Kidney epithelial cell (primary cell): Measurements from ENCODE around the gene S1PR5. TPM values are rescaled to one million over a fixed set of nuclear protein-coding genes. Genes with fewer than 3 reads are reported as not detected.

ENCODE experiments used
- DNase-seq: peaks from one replicate; pipeline ENCODE4 v3.0.0-alpha.2; 2010; ENCODE audit warnings: low read depth
- H3K27me3 ChIP-seq: 2 replicates; pipeline ENCODE4 v1.6.0; 2011; ENCODE audit warnings: low read length; ENCODE audit not compliant: control insufficient read depth, insufficient read depth
- H3K36me3 ChIP-seq: 2 replicates; pipeline ENCODE4 v1.5.1; 2011; ENCODE audit warnings: low read length; ENCODE audit not compliant: control insufficient read depth, insufficient read depth
- H3K4me3 ChIP-seq: 2 replicates; pipeline ENCODE4 v1.5.1; 2011; ENCODE audit warnings: low read depth, mild to moderate bottlenecking, control low read depth, low read length
- total RNA-seq: library from RNA; depleted of rRNA; stranded (reverse); fragments of >200 nt; gene quantifications from 2 replicates; pipeline ENCODE4 v1.2.3, GENCODE V29; 2015
- TF ChIP-seq, protein P1 (sequence below): IDR thresholded peaks from 2 replicates; pipeline ENCODE4 v1.5.1; 2011; ENCODE audit warnings: mild to moderate bottlenecking, moderate library complexity, low read length, control low read depth, inconsistent platforms; ENCODE audit not compliant: insufficient read depth, poor library complexity, severe bottlenecking

S1PR5 gene
- total RNA-seq, 1 donor from 2014 or later, result 0.08 TPM

- TF ChIP-seq, protein P1, sequence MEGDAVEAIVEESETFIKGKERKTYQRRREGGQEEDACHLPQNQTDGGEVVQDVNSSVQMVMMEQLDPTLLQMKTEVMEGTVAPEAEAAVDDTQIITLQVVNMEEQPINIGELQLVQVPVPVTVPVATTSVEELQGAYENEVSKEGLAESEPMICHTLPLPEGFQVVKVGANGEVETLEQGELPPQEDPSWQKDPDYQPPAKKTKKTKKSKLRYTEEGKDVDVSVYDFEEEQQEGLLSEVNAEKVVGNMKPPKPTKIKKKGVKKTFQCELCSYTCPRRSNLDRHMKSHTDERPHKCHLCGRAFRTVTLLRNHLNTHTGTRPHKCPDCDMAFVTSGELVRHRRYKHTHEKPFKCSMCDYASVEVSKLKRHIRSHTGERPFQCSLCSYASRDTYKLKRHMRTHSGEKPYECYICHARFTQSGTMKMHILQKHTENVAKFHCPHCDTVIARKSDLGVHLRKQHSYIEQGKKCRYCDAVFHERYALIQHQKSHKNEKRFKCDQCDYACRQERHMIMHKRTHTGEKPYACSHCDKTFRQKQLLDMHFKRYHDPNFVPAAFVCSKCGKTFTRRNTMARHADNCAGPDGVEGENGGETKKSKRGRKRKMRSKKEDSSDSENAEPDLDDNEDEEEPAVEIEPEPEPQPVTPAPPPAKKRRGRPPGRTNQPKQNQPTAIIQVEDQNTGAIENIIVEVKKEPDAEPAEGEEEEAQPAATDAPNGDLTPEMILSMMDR, result no peak
- no peak overlapping the region for H3K4me3 ChIP-seq
- peaks cover 1% of the 10 kb centered on the region for H3K36me3 ChIP-seq
- H3K27me3 ChIP-seq, result no peaks in the 10 kb centered on the region
- DNase-seq, result no peak
Observed at GRCh38 chr19:10548746-10549276, 31.6 kb upstream of the S1PR5 start.

DNA sequence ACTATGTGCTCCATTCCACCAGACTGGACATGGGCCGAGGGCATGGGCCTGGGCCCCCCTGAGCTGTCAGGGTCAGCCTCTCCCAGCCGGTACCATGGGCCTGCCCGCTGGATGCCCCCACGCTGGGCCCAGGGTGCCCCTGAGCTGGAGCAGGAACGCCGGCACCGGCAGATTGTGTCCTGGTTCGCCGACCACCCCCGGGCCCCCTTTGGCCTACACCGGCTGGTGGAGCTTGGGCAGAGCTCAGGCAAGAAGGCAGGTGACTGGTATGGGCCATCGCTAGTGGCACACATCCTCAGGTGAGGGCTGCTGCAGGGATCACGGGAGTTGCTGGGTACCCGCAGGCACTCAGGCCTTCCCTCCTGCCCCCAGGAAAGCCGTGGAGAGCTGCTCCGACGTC, 29.6 kb upstream of the S1PR5 start:
- Histone ChIP-seq H3K4me3 (no peak overlapping the region), H3K27me3 (no peaks in the 10 kb centered on the region), H3K36me3 (peaks cover 1% of the 10 kb centered on the region)
- TF ChIP-seq, protein P1, result no peak
- DNase-seq, result no peak

DNA sequence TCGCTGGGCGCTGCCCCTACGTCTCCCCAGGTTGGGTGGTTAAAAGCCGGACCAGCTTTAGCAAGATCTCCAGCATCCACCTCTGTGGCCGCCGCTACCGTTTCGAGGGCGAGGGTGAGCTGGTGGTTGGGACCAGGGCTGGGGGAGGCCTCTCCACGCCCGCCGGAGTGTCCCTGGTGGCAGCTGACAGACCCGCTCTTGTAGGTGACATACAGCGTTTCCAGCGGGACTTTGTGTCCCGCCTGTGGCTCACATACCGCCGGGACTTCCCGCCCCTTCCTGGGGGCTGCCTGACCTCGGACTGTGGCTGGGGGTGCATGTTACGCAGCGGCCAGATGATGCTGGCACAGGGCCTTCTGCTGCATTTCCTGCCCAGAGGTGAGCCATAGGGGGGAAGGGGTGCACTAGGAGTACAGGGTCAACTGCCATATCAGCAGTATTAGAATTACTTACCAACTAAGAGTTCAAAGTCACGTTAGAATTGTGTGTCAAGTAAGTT, 27.6 kb upstream of the S1PR5 start:
- H3K27me3 ChIP-seq, result no peaks in the 10 kb centered on the region
- peak overlapping the region; percentile 87 for H3K4me3 ChIP-seq
- peaks cover 1% of the 10 kb centered on the region for H3K36me3 ChIP-seq
- TF ChIP-seq, protein P1, result no peak
- DNase-seq, result no peak

DNA sequence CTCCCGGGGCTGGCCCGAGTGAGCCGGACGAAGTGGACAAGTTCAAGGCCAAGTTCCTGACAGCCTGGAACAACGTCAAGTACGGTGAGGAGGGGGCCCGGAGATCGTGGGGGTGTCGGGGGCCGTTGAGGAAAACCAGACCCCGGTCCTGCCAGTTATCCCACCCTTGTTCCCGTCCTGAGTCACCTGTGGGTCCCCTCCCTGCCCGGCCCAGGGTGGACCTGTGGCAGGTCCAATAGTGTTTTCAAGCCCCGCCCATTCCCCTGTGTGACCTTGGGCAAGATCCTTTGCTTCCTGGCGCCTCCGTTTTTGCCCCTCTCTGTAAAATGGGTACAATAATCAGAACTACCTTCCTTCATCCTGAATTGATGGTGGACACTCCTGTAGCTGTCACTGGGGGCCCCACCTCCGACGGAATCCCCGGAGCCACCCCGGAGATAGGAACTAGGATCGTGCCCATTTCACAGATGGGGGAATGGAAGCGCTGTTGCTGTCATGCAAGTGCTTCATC, 27.1 kb upstream of the S1PR5 start:
- TF ChIP-seq, protein P1, result no peak
- H3K27me3 ChIP-seq, result no peaks in the 10 kb centered on the region
- H3K4me3 ChIP-seq, result peak overlapping the region; percentile 87

DNA sequence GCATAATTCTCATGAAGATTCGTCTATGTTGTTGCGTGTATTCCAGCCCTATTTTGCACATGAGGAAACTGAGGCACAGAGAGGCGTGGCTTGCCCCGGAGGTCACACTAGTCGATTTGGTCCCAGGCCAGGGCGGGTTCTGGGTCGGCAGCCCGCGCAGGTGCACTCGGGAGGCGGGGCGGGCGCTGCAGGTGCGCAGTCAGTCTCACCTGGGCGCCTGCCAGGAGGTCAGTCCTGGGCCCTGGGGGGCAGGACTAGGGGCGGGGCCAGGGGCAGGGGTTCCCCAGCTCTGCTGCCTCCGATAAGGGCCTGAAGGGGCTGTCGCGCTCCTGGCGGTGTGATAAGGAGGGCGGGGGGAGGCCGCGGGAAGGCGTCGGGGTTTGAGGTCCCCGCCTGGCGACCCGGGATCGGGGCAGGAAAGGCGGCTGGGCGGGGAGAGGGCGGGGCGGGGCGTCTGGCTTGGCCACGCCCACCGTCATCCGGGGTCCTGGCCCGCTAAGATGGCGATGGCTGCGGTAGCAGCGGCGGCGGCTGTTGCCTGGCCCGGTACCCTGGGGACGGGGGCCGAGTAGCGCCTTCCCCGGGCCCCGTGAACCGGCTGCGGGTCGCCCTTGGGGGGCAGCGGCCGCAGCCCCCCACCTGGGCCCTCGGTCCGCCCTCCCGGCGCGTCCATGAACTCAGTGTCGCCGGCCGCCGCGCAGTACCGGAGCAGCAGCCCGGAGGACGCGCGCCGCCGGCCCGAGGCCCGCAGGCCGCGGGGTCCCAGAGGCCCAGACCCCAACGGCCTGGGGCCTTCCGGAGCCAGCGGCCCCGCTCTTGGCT, 26.4 kb upstream of the S1PR5 start, which contains the start of gene ATG4D:
TSS of gene ATG4D (plus strand) at position 485 of the 822 bp plus-strand sequence. CDS start at position 672, 187 bp downstream.
- TF ChIP-seq, protein P1, result no peak
- Histone ChIP-seq H3K4me3 (peak within 1 kb of the TSS; percentile 87), H3K27me3 (peaks cover 2% of the 10 kb centered on the region), H3K36me3 (peaks cover 1% of the 10 kb centered on the region)
- no peak for DNase-seq

More for the DNA sequence above, 27.1 kb upstream of the S1PR5 start:
- H3K36me3 ChIP-seq, result peaks cover 1% of the 10 kb centered on the region
- no peak for DNase-seq
